Smooth muscle cell of the brain vasculature (primary cell): ENCODE measurements around the gene CTSE.

Experiments
- DNase-seq: peaks from one replicate; pipeline ENCODE4 v3.0.0-alpha.2; 2012; ENCODE audit warnings: low read depth, low spot score

The CTSE gene

GRCh38 chr1:205991237-205991636 lies 32.5 kb downstream of the CTSE start:
- no peak for DNase-seq

- no peak for DNase-seq
Observed at GRCh38 chr1:205990226-205990625, 33.5 kb downstream of the CTSE start.

- no peak for DNase-seq
Observed at GRCh38 chr1:205989786-205990185, 33.9 kb downstream of the CTSE start.

GRCh38 chr1:205988585-205988995 lies 35.1 kb downstream of the CTSE start:
- DNase-seq = no peak

- no peak for DNase-seq
Observed at GRCh38 chr1:205986861-205987260, 36.8 kb downstream of the CTSE start.

GRCh38 chr1:205986292-205986691 lies 37.4 kb downstream of the CTSE start:
- DNase-seq = no peak

GRCh38 chr1:205985330-205986005 lies 38.2 kb downstream of the CTSE start:
- no peak for DNase-seq

- peak; percentile 29 for DNase-seq
Observed at GRCh38 chr1:205983925-205984725, 39.6 kb downstream of the CTSE start.

- DNase-seq = no peak
Observed at GRCh38 chr1:205981257-205981656, 42.4 kb downstream of the CTSE start.

- no peak for DNase-seq
Observed at GRCh38 chr1:205980237-205980870, 43.3 kb downstream of the CTSE start.

GRCh38 chr1:205979301-205979700 lies 44.4 kb downstream of the CTSE start:
- no peak for DNase-seq

- no peak for DNase-seq
Observed at GRCh38 chr1:205978676-205979075, 45.0 kb downstream of the CTSE start.

- DNase-seq = peak; percentile 50
Observed at GRCh38 chr1:205977402-205978014, 46.2 kb downstream of the CTSE start.

- no peak for DNase-seq
Observed at GRCh38 chr1:205976708-205977401, 46.8 kb downstream of the CTSE start.

GRCh38 chr1:205976036-205976435 lies 47.7 kb downstream of the CTSE start:
- no peak for DNase-seq

GRCh38 chr1:205975387-205975998 lies 48.2 kb downstream of the CTSE start:
- no peak for DNase-seq

- DNase-seq = no peak
Observed at GRCh38 chr1:205974712-205975111, 49.0 kb downstream of the CTSE start.

GRCh38 chr1:205973377-205974232 lies 50.1 kb downstream of the CTSE start:
- DNase-seq = no peak

GRCh38 chr1:205972491-205973168 lies 51.1 kb downstream of the CTSE start:
- no peak for DNase-seq

GRCh38 chr1:205972081-205972480 lies 51.6 kb downstream of the CTSE start:
- DNase-seq = no peak
